K562 (cell line): ENCODE results near the gene TEKT2. TPM values are rescaled to one million over a fixed set of nuclear protein-coding genes. Genes with fewer than 3 reads are reported as not detected.
A peak's percentile ranks its signal among the peaks of the same experiment; 100 is the strongest.

Experiments used
- AFF4 ChIP-seq: sonication (generic); formaldehyde crosslinking; IDR thresholded peaks from 2 replicates; pipeline ENCODE4 v1.8.0; 2023; ENCODE audit warnings: mild to moderate bottlenecking, missing genetic modification reagents
- ATF7 ChIP-seq: fragments of 450-650 bp; IDR thresholded peaks from 2 replicates; pipeline ENCODE4 v1.7.1; 2014; ENCODE audit warnings: mild to moderate bottlenecking, moderate library complexity
- CBX5 ChIP-seq: IDR thresholded peaks from 2 replicates; pipeline ENCODE4 v1.6.1; 2014; ENCODE audit warnings: low read depth, borderline replicate concordance
- CREB1 ChIP-seq, 2 experiments: sonication (generic) in 1 of 2; formaldehyde crosslinking in 1 of 2; IDR thresholded peaks; 2 replicates each; pipeline versions ENCODE4 v1.6.1 to v1.8.0; 2012 to 2022; ENCODE audit warnings: inconsistent platforms in 1 of 2, mild to moderate bottlenecking in 1 of 2, missing genetic modification reagents in 1 of 2, moderate library complexity in 1 of 2
- DMBX1 ChIP-seq: fragments of 250-450 bp; sonication (Bioruptor Pico); IDR thresholded peaks from 2 replicates; pipeline ENCODE4 v1.8.0; 2022; ENCODE audit warnings: inconsistent platforms, mild to moderate bottlenecking, moderate library complexity, borderline replicate concordance
- DPF2 ChIP-seq: fragments of 450-650 bp; IDR thresholded peaks from 2 replicates; pipeline ENCODE4 v1.6.1; 2016
- ELF1 ChIP-seq: fragments of 200-800 bp; sonication (Bioruptor generic); IDR thresholded peaks from 2 replicates; pipeline ENCODE4 v1.6.1; 2016; ENCODE audit warnings: missing genetic modification characterization, missing compliant biosample characterization
- ELF2 ChIP-seq: fragments of 250-450 bp; sonication (Bioruptor Pico); IDR thresholded peaks from 2 replicates; pipeline ENCODE4 v1.5.0; 2021; ENCODE audit warnings: mild to moderate bottlenecking
- ETV5 ChIP-seq: sonication (generic); formaldehyde crosslinking; IDR thresholded peaks from 2 replicates; pipeline ENCODE4 v1.4.0; 2020; ENCODE audit warnings: low read depth, mild to moderate bottlenecking, missing genetic modification reagents
- GABPB1 ChIP-seq: sonication (generic); formaldehyde crosslinking; IDR thresholded peaks from 2 replicates; pipeline ENCODE4 v1.8.0; 2022; ENCODE audit warnings: mild to moderate bottlenecking, missing genetic modification reagents
- GMEB1 ChIP-seq: fragments of 250-450 bp; sonication (Bioruptor Pico); IDR thresholded peaks from 2 replicates; pipeline ENCODE4 v1.4.0; 2020; ENCODE audit warnings: mild to moderate bottlenecking
- KAT8 ChIP-seq: fragments of 450-650 bp; IDR thresholded peaks from 2 replicates; pipeline ENCODE4 v1.6.1; 2016; ENCODE audit warnings: low read depth, mild to moderate bottlenecking
- MECOM ChIP-seq: fragments of 250-450 bp; sonication (Bioruptor Pico); IDR thresholded peaks from 2 replicates; pipeline ENCODE4 v1.8.0; 2022; ENCODE audit warnings: inconsistent platforms
- NBN ChIP-seq: fragments of 450-650 bp; IDR thresholded peaks from 2 replicates; pipeline ENCODE4 v1.6.1; 2016; ENCODE audit warnings: low read depth, mild to moderate bottlenecking
- NR1H2 ChIP-seq: sonication (generic); formaldehyde crosslinking; IDR thresholded peaks from 2 replicates; pipeline ENCODE4 v1.4.0; 2020; ENCODE audit warnings: mild to moderate bottlenecking, missing genetic modification reagents
- NR2F6 ChIP-seq: fragments of 450-650 bp; formaldehyde crosslinking; IDR thresholded peaks from 2 replicates; pipeline ENCODE4 v1.4.0; 2020; ENCODE audit warnings: mild to moderate bottlenecking
- SIN3A ChIP-seq, 2 experiments: fragments of 150-350 bp in 1 of 2; IDR thresholded peaks; 2 replicates each; pipeline ENCODE4 v1.6.1; 2011 to 2016; ENCODE audit warnings: borderline replicate concordance in 2 of 2, low read depth in 2 of 2, low read length in 2 of 2, mild to moderate bottlenecking in 2 of 2, moderate library complexity in 2 of 2; ENCODE audit not compliant: control insufficient read depth in 1 of 2
- TAF9B ChIP-seq: fragments of 450-650 bp; IDR thresholded peaks from 2 replicates; pipeline ENCODE4 v1.6.1; 2018; ENCODE audit warnings: mild to moderate bottlenecking; ENCODE audit not compliant: partially characterized antibody
- THRA ChIP-seq: fragments of 450-650 bp; IDR thresholded peaks from 2 replicates; pipeline ENCODE4 v1.6.1; 2017; ENCODE audit warnings: mild to moderate bottlenecking, moderate library complexity
- ZFPM2 ChIP-seq: fragments of 250-450 bp; sonication (Bioruptor Pico); IDR thresholded peaks from 2 replicates; pipeline ENCODE4 v1.5.1; 2022; ENCODE audit warnings: mild to moderate bottlenecking
- ZNF197 ChIP-seq: fragments of 200-800 bp; sonication (Bioruptor generic); IDR thresholded peaks from 2 replicates; pipeline ENCODE4 v1.6.1; 2016; ENCODE audit warnings: low read depth, missing genetic modification characterization, missing compliant biosample characterization
- ZNF224 ChIP-seq: sonication (generic); formaldehyde crosslinking; IDR thresholded peaks from 2 replicates; pipeline ENCODE4 v1.8.0; 2022; ENCODE audit warnings: mild to moderate bottlenecking, missing genetic modification reagents
- ZNF668 ChIP-seq: fragments of 250-450 bp; sonication (Bioruptor Pico); IDR thresholded peaks from 2 replicates; pipeline ENCODE4 v1.8.0; 2022; ENCODE audit warnings: mild to moderate bottlenecking, inconsistent platforms
- polyA plus RNA-seq, 8 experiments: library from polyadenylated mRNA; depleted of rRNA in 4 of 8; stranded (reverse) in 5 of 8; unstranded in 3 of 8; fragments of >200 nt; fragmentation: Nextera tagmentation in 2 of 8; fragmentation: Illumina TruSeq in 1 of 8; extraction: Ambion mirVana in 2 of 8; extraction: Trizol in 1 of 8; gene quantifications; 2 replicates each; pipeline versions ENCODE4 v1.2.1 to v1.2.3, GENCODE V29; 2011 to 2014; ENCODE audit warnings: inconsistent platforms in 1 of 8, missing spikeins in 1 of 8
- total RNA-seq, 7 experiments: library from RNA; depleted of rRNA in 6 of 7; stranded (reverse); fragments of >200 nt in 6 of 7; fragmentation: Illumina TruSeq in 2 of 7; extraction: Trizol in 2 of 7; gene quantifications; 2 replicates each; pipeline versions ENCODE4 v1.2.1 to v1.2.3, GENCODE V29; 2011 to 2021; ENCODE audit warnings: low replicate concordance in 1 of 7

The TEKT2 gene
- total and polyA plus RNA-seq, 9 of the 15 experiments (the other 6 are each of a cell fraction or from before 2014, with no cell fraction given), result 0.06 to 0.94 (median 0.30) TPM; not detected in 1

- TF ChIP-seq NBN (peak; percentile 53; the same call in 1 of the 2 replicates), ATF7 (peak; percentile 42; the same call in 1 of the 2 replicates), TAF9B (no peak), CREB1 (IDR thresholded peaks at IDR 0.05) (no peak), CREB1 (CRISPR knock-in tag; IDR thresholded peaks at IDR 0.05) (no peak), DPF2 (peak; percentile 65), ZFPM2 (CRISPR knock-in tag) (no peak), ZNF668 (no peak), THRA (no peak), NR2F6 (CRISPR knock-in tag) (no peak), AFF4 (CRISPR knock-in tag) (no peak; the same call in 1 of the 2 replicates), KAT8 (no peak), GMEB1 (CRISPR knock-in tag) (no peak), DMBX1 (CRISPR knock-in tag) (no peak), ELF1 (no peak), GABPB1 (CRISPR knock-in tag) (no peak; the same call in none of the 2 replicates), ETV5 (CRISPR knock-in tag) (no peak), CBX5 (no peak), ZNF197 (CRISPR knock-in tag) (0 out of 2 replicates have a peak, but pooled peaks have one; percentile 32), SIN3A (IDR thresholded peaks at IDR 0.05; ENCODE audit: borderline replicate concordance in 2 of 2, control insufficient read depth in 1 of 2, low read depth in 2 of 2, low read length in 2 of 2) (peak in 1 of 2 experiments; percentile 65; a peak in 1 of 4 replicates), NR1H2 (CRISPR knock-in tag) (no peak), MECOM (CRISPR knock-in tag) (no peak), ZNF224 (CRISPR knock-in tag) (no peak), ELF2 (CRISPR knock-in tag) (peak; percentile 16; the same call in 1 of the 2 replicates)
Observed at GRCh38 chr1:36099681-36100341, 15.9 kb downstream of the TEKT2 start (continued).
